ENCODE measurements around the gene BTNL9. TPM values are rescaled to one million over a fixed set of nuclear protein-coding genes. Genes with fewer than 3 reads are reported as not detected.

BTNL9 gene
- polyA plus RNA-seq, 1 donor (not counting 4 experiments of a cell fraction or from before 2014, with no cell fraction given): 0.07 TPM

- H4K20me1 ChIP-seq (ENCODE audit: control insufficient read depth, extremely low read depth, insufficient read depth, low read length): no peaks in the 10 kb centered on the region
- H3K9ac ChIP-seq (ENCODE audit: control insufficient read depth, extremely low read depth, insufficient read depth, low read length): no peak overlapping the region
- H3K9me1 ChIP-seq (ENCODE audit: control insufficient read depth, extremely low read depth, insufficient read depth, low read length): no peaks in the 10 kb centered on the region
- H2AFZ ChIP-seq (ENCODE audit: control insufficient read depth, low read length): no peak overlapping the region
- H3K27me3 ChIP-seq (ENCODE audit: control insufficient read depth, extremely low read depth, insufficient read depth, low read length): peaks cover 6% of the 10 kb centered on the region
- no peak overlapping the region for H3K4me3 ChIP-seq (ENCODE audit: control insufficient read depth in 2 of 3, extremely low read depth in 1 of 3, insufficient read depth in 2 of 3, low read depth in 1 of 3, low read length in 3 of 3)
- H3K27ac ChIP-seq (ENCODE audit: control insufficient read depth, insufficient read depth, low read length): no peak overlapping the region
- H3K9me3 ChIP-seq (ENCODE audit: control insufficient read depth, low read depth, low read length): no peaks in the 10 kb centered on the region
- dilution Hi-C loops (cut with MboI; ENCODE audit: extremely low pct_ligation_motif_present, low sequenced_read_pairs): no loop called here
- DNase-seq (ENCODE audit: low read depth, low spot score): no peak
- no peaks in the 10 kb centered on the region for H3K79me2 ChIP-seq (ENCODE audit: control insufficient read depth, insufficient read depth, low read length)
- H3K4me2 ChIP-seq (ENCODE audit: control insufficient read depth, extremely low read depth, insufficient read depth, low read depth, low read length): no peak overlapping the region
- no peaks in the 10 kb centered on the region for H3K4me1 ChIP-seq (ENCODE audit: control insufficient read depth, extremely low read depth, insufficient read depth, low read length)
- TF ChIP-seq EZH2 (IDR thresholded peaks at IDR 0.05; ENCODE audit: low read length): no peak
- TF ChIP-seq CTCF (optimal IDR thresholded peaks at IDR 0.05 in 1 of 3, IDR thresholded peaks at IDR 0.05 in 1 of 3, conservative IDR thresholded peaks at IDR 0.05 in 1 of 3; ENCODE audit: extremely low read depth in 1 of 3, insufficient read depth in 2 of 3, low read length in 3 of 3): no peak
- no peaks in the 10 kb centered on the region for H3K36me3 ChIP-seq (ENCODE audit: control insufficient read depth in 2 of 2, extremely low read depth in 1 of 2, insufficient read depth in 2 of 2, low read length in 2 of 2)
- no peak for FAIRE-seq
Observed at GRCh38 chr5:181084621-181085195, 44.6 kb downstream of the BTNL9 start.

- H3K9ac ChIP-seq (ENCODE audit: control insufficient read depth, extremely low read depth, insufficient read depth, low read length): no peak overlapping the region
- no peaks in the 10 kb centered on the region for H3K36me3 ChIP-seq (ENCODE audit: control insufficient read depth in 2 of 2, extremely low read depth in 1 of 2, insufficient read depth in 2 of 2, low read length in 2 of 2)
- no peak overlapping the region for H3K27ac ChIP-seq (ENCODE audit: control insufficient read depth, insufficient read depth, low read length)
- no peaks in the 10 kb centered on the region for H3K9me3 ChIP-seq (ENCODE audit: control insufficient read depth, low read depth, low read length)
- no peak overlapping the region for H3K4me3 ChIP-seq (ENCODE audit: control insufficient read depth in 2 of 3, extremely low read depth in 1 of 3, insufficient read depth in 2 of 3, low read depth in 1 of 3, low read length in 3 of 3)
- H3K27me3 ChIP-seq (ENCODE audit: control insufficient read depth, extremely low read depth, insufficient read depth, low read length): peaks cover 6% of the 10 kb centered on the region
- no peak for FAIRE-seq
- no peak for DNase-seq (ENCODE audit: low read depth, low spot score)
- no peak overlapping the region for H2AFZ ChIP-seq (ENCODE audit: control insufficient read depth, low read length)
- H3K9me1 ChIP-seq (ENCODE audit: control insufficient read depth, extremely low read depth, insufficient read depth, low read length): no peaks in the 10 kb centered on the region
- no peaks in the 10 kb centered on the region for H4K20me1 ChIP-seq (ENCODE audit: control insufficient read depth, extremely low read depth, insufficient read depth, low read length)
- no peak overlapping the region for H3K4me2 ChIP-seq (ENCODE audit: control insufficient read depth, extremely low read depth, insufficient read depth, low read depth, low read length)
- TF ChIP-seq EZH2 (IDR thresholded peaks at IDR 0.05; ENCODE audit: low read length) (no peak), CTCF (optimal IDR thresholded peaks at IDR 0.05 in 1 of 3, IDR thresholded peaks at IDR 0.05 in 1 of 3, conservative IDR thresholded peaks at IDR 0.05 in 1 of 3; ENCODE audit: extremely low read depth in 1 of 3, insufficient read depth in 2 of 3, low read length in 3 of 3) (no peak)
- dilution Hi-C loops (cut with MboI; ENCODE audit: extremely low pct_ligation_motif_present, low sequenced_read_pairs): no loop called here
- no peaks in the 10 kb centered on the region for H3K4me1 ChIP-seq (ENCODE audit: control insufficient read depth, extremely low read depth, insufficient read depth, low read length)
- no peaks in the 10 kb centered on the region for H3K79me2 ChIP-seq (ENCODE audit: control insufficient read depth, insufficient read depth, low read length)
Observed at GRCh38 chr5:181086026-181086883, 46.2 kb downstream of the BTNL9 start.
